DND-41 (cell line): ENCODE data around the gene SCYGR5.

ENCODE experiments used
- ATAC-seq: fragments of 200-7000 bp; cut with Tn5 transposase; 3 replicates; pipeline ENCODE4 v1.9.1; 2021; ENCODE audit warnings: low read depth; ENCODE audit not compliant: insufficient read depth
- DNase-seq: peaks from one replicate; pipeline ENCODE4 v3.0.0-alpha.2; 2020
- H2AFZ ChIP-seq: 2 replicates; pipeline ENCODE4 v1.6.0; 2012; ENCODE audit warnings: low read depth, low read length
- H3K27ac ChIP-seq: 2 replicates; pipeline ENCODE4 v1.5.1; 2012; ENCODE audit warnings: low read length, inconsistent platforms
- H3K27me3 ChIP-seq: fragments of 200-600 bp; sonication (generic); 2 replicates; pipeline ENCODE4 v1.6.0; 2012; ENCODE audit warnings: low read length, mild to moderate bottlenecking, inconsistent platforms; ENCODE audit not compliant: insufficient read depth, poor library complexity
- H3K36me3 ChIP-seq: 2 replicates; pipeline ENCODE4 v1.5.1; 2012; ENCODE audit warnings: low read length, inconsistent platforms; ENCODE audit not compliant: insufficient read depth
- H3K4me1 ChIP-seq: 2 replicates; pipeline ENCODE4 v1.5.1; 2012; ENCODE audit warnings: mild to moderate bottlenecking, low read length; ENCODE audit not compliant: insufficient read depth
- H3K4me2 ChIP-seq: 2 replicates; pipeline ENCODE4 v1.6.0; 2012; ENCODE audit warnings: mild to moderate bottlenecking, moderate library complexity, low read length, inconsistent platforms; ENCODE audit not compliant: insufficient read depth
- H3K4me3 ChIP-seq, 2 experiments: fragments of 200-600 bp in 1 of 2; shearing (Covaris generic) in 1 of 2; 2 replicates each; pipeline ENCODE4 v1.5.1; 2012 to 2016; ENCODE audit warnings: inconsistent platforms in 2 of 2, low read length in 2 of 2, mild to moderate bottlenecking in 2 of 2, low read depth in 1 of 2, moderate library complexity in 1 of 2
- H3K79me2 ChIP-seq: 2 replicates; pipeline ENCODE4 v1.6.0; 2012; ENCODE audit warnings: low read length, inconsistent platforms; ENCODE audit not compliant: insufficient read depth
- H3K9ac ChIP-seq: 2 replicates; pipeline ENCODE4 v1.6.0; 2012; ENCODE audit warnings: low read depth, mild to moderate bottlenecking, inconsistent platforms, low read length, moderate library complexity
- H3K9me3 ChIP-seq: 2 replicates; pipeline ENCODE4 v1.5.1; 2012; ENCODE audit warnings: low read length, moderate library complexity, mild to moderate bottlenecking, inconsistent platforms; ENCODE audit not compliant: insufficient read depth, severe bottlenecking
- H4K20me1 ChIP-seq: 2 replicates; pipeline ENCODE4 v1.6.0; 2012; ENCODE audit warnings: low read length; ENCODE audit not compliant: insufficient read depth
- EZH2 ChIP-seq: IDR thresholded peaks from 3 replicates; pipeline ENCODE4 v1.6.1; 2012; ENCODE audit warnings: borderline replicate concordance, low read depth, mild to moderate bottlenecking, moderate library complexity, low read length, inconsistent platforms; ENCODE audit not compliant: severe bottlenecking
- TF ChIP-seq, protein P1 (sequence below): IDR thresholded peaks from 2 replicates; pipeline ENCODE4 v1.5.1; 2012; ENCODE audit warnings: borderline replicate concordance, low read length, moderate library complexity, mild to moderate bottlenecking; ENCODE audit not compliant: poor library complexity, severe bottlenecking; ENCODE audit errors: extremely low read depth

SCYGR5 gene

DNA sequence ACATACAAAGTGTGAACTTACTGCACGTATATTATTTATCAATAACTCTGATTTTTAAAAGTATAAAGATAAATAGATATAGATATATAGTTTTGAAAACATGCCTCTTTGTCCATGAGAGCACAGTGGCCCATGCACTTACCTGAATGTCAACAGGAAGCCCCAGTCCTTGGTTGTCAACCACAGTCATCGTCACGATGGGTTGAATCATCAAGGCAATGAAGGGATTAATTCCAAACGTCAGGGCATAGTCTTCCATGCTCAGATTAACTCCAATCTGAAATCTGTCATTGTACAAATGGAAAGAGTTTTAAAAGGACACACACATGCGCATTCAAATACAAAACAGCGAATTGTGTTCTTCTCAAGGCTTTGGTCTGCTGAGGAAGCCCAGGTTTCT, 33.8 kb upstream of the SCYGR5 start:
- Histone ChIP-seq H3K4me3 (no peak overlapping the region), H2AFZ (no peak overlapping the region), H3K36me3 (no peaks in the 10 kb centered on the region), H3K27ac (no peak overlapping the region), H4K20me1 (no peaks in the 10 kb centered on the region), H3K27me3 (no peaks in the 10 kb centered on the region), H3K9me3 (no peaks in the 10 kb centered on the region), H3K9ac (no peak overlapping the region), H3K4me1 (no peaks in the 10 kb centered on the region), H3K4me2 (no peak overlapping the region), H3K79me2 (no peaks in the 10 kb centered on the region)
- ATAC-seq: no peak
- TF ChIP-seq, protein P1, sequence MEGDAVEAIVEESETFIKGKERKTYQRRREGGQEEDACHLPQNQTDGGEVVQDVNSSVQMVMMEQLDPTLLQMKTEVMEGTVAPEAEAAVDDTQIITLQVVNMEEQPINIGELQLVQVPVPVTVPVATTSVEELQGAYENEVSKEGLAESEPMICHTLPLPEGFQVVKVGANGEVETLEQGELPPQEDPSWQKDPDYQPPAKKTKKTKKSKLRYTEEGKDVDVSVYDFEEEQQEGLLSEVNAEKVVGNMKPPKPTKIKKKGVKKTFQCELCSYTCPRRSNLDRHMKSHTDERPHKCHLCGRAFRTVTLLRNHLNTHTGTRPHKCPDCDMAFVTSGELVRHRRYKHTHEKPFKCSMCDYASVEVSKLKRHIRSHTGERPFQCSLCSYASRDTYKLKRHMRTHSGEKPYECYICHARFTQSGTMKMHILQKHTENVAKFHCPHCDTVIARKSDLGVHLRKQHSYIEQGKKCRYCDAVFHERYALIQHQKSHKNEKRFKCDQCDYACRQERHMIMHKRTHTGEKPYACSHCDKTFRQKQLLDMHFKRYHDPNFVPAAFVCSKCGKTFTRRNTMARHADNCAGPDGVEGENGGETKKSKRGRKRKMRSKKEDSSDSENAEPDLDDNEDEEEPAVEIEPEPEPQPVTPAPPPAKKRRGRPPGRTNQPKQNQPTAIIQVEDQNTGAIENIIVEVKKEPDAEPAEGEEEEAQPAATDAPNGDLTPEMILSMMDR: no peak
- TF ChIP-seq EZH2: no peak
- DNase-seq: no peak

- no peak for ATAC-seq
- Histone ChIP-seq H3K27me3 (no peaks in the 10 kb centered on the region), H3K9ac (no peak overlapping the region), H4K20me1 (no peaks in the 10 kb centered on the region), H3K27ac (no peak overlapping the region), H3K4me1 (no peaks in the 10 kb centered on the region), H3K4me2 (no peak overlapping the region), H3K4me3 (no peak overlapping the region), H3K79me2 (no peaks in the 10 kb centered on the region), H3K9me3 (no peaks in the 10 kb centered on the region), H3K36me3 (no peaks in the 10 kb centered on the region), H2AFZ (no peak overlapping the region)
- TF ChIP-seq, protein P1: no peak
- no peak for TF ChIP-seq EZH2
- DNase-seq: no peak
Measured at GRCh38 chr2:227634201-227634600, 32.4 kb upstream of the SCYGR5 start.

DNA sequence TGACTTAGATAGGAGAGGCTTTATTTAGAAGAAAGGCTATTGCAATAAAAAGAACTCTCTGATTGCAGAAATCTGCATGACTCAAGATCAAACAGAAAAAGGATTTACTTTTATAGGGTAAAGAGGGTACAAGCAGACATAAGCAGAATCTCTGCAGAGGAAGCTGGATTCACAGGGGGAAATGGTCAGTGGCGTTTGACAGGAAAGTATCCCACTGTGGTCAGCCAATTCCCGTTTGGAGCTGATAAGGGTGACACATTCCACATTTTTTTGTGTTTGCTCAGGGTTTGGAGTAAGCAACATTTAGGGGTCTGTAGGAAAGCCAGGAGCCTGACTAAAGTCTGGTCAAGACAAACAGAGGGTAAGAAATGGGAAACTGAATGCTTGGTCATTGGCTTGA, 23.9 kb upstream of the SCYGR5 start:
- Histone ChIP-seq H3K27ac (no peak overlapping the region), H3K27me3 (no peaks in the 10 kb centered on the region), H3K9me3 (no peaks in the 10 kb centered on the region), H3K4me3 (no peak overlapping the region), H4K20me1 (no peaks in the 10 kb centered on the region), H3K9ac (no peak overlapping the region), H3K79me2 (no peaks in the 10 kb centered on the region), H3K4me1 (no peaks in the 10 kb centered on the region), H3K36me3 (no peaks in the 10 kb centered on the region), H2AFZ (no peak overlapping the region), H3K4me2 (no peak overlapping the region)
- DNase-seq (no peak), ATAC-seq (no peak)
- TF ChIP-seq EZH2: no peak
- TF ChIP-seq, protein P1: no peak

- no peak overlapping the region for H3K27ac ChIP-seq
Measured at GRCh38 chr2:227643990-227644551, 22.5 kb upstream of the SCYGR5 start.

More at GRCh38 chr2:227643990-227644551, 22.5 kb upstream of the SCYGR5 start:
- Histone ChIP-seq H3K4me2 (no peak overlapping the region), H3K9me3 (no peaks in the 10 kb centered on the region), H3K9ac (no peak overlapping the region), H4K20me1 (no peaks in the 10 kb centered on the region), H3K79me2 (no peaks in the 10 kb centered on the region), H3K27me3 (no peaks in the 10 kb centered on the region), H3K4me3 (no peak overlapping the region), H3K36me3 (no peaks in the 10 kb centered on the region), H2AFZ (no peak overlapping the region), H3K4me1 (no peaks in the 10 kb centered on the region)
- TF ChIP-seq, protein P1: no peak
- no peak for TF ChIP-seq EZH2
- no peak for ATAC-seq
- DNase-seq: no peak
